Loucy (cell line): ENCODE data around the gene E4F1.

ENCODE experiments used
- H2AFZ ChIP-seq: fragments of 200-600 bp; sonication (generic); 2 replicates; pipeline ENCODE4 v1.6.0; 2016; ENCODE audit warnings: antibody characterized with exemption, mild to moderate bottlenecking, low read length, moderate library complexity
- H3F3A ChIP-seq: fragments of 200-600 bp; 2 replicates; pipeline ENCODE4 v1.6.0; 2016; ENCODE audit warnings: antibody characterized with exemption, low read depth, mild to moderate bottlenecking
- H3K27me3 ChIP-seq: fragments of 200-600 bp; sonication (generic); 2 replicates; pipeline ENCODE4 v1.6.1; 2014; ENCODE audit warnings: low read length, mild to moderate bottlenecking; ENCODE audit not compliant: insufficient read depth, poor library complexity, severe bottlenecking
- H3K36me3 ChIP-seq: fragments of 200-600 bp; sonication (generic); 2 replicates; pipeline ENCODE4 v1.6.1; 2016; ENCODE audit warnings: low read length; ENCODE audit not compliant: insufficient read depth
- H3K4me1 ChIP-seq: fragments of 200-600 bp; sonication (generic); 2 replicates; pipeline ENCODE4 v1.5.1; 2014; ENCODE audit warnings: low read length, mild to moderate bottlenecking; ENCODE audit not compliant: insufficient read depth, poor library complexity, severe bottlenecking
- H3K4me2 ChIP-seq: fragments of 200-600 bp; sonication (generic); 2 replicates; pipeline ENCODE4 v1.6.0; 2014; ENCODE audit warnings: antibody characterized with exemption, low read length, low read depth, mild to moderate bottlenecking; ENCODE audit not compliant: poor library complexity, severe bottlenecking
- H3K4me3 ChIP-seq: fragments of 200-600 bp; sonication (generic); 2 replicates; pipeline ENCODE4 v1.5.1; 2014; ENCODE audit warnings: low read length, mild to moderate bottlenecking, mixed read lengths; ENCODE audit not compliant: poor library complexity, severe bottlenecking
- H3K79me2 ChIP-seq: fragments of 200-600 bp; sonication (generic); 2 replicates; pipeline ENCODE4 v1.6.1; 2014; ENCODE audit warnings: low read length; ENCODE audit not compliant: insufficient read depth
- H3K9ac ChIP-seq: fragments of 200-600 bp; sonication (generic); 2 replicates; pipeline ENCODE4 v1.6.0; 2014; ENCODE audit warnings: mild to moderate bottlenecking, low read depth, low read length, moderate library complexity; ENCODE audit not compliant: poor library complexity, severe bottlenecking
- H3K9me2 ChIP-seq: fragments of 200-600 bp; sonication (generic); replicated peaks from 2 replicates; pipeline ENCODE4 v1.6.1; 2016; ENCODE audit warnings: low read depth, low read length, mixed read lengths
- H3K9me3 ChIP-seq: fragments of 200-600 bp; sonication (generic); 2 replicates; pipeline ENCODE4 v1.6.1; 2014; ENCODE audit warnings: mild to moderate bottlenecking, antibody characterized with exemption, low read length, low read depth; ENCODE audit not compliant: insufficient read depth
- H4K20me1 ChIP-seq: fragments of 200-600 bp; sonication (generic); 2 replicates; pipeline ENCODE4 v1.6.0; 2014; ENCODE audit warnings: antibody characterized with exemption, low read length, mild to moderate bottlenecking; ENCODE audit not compliant: insufficient read depth, poor library complexity, severe bottlenecking
- EZH2phosphoT487 ChIP-seq: fragments of 200-600 bp; IDR thresholded peaks from 2 replicates; pipeline ENCODE4 v1.6.1; 2018; ENCODE audit warnings: antibody characterized with exemption, mild to moderate bottlenecking, moderate library complexity, borderline replicate concordance
- TF ChIP-seq, protein P1 (sequence below): fragments of 200-600 bp; sonication (generic); conservative IDR thresholded peaks from 2 replicates; pipeline ENCODE4 v1.5.1; 2014; ENCODE audit warnings: mild to moderate bottlenecking, antibody characterized with exemption, low read length

The E4F1 gene

DNA sequence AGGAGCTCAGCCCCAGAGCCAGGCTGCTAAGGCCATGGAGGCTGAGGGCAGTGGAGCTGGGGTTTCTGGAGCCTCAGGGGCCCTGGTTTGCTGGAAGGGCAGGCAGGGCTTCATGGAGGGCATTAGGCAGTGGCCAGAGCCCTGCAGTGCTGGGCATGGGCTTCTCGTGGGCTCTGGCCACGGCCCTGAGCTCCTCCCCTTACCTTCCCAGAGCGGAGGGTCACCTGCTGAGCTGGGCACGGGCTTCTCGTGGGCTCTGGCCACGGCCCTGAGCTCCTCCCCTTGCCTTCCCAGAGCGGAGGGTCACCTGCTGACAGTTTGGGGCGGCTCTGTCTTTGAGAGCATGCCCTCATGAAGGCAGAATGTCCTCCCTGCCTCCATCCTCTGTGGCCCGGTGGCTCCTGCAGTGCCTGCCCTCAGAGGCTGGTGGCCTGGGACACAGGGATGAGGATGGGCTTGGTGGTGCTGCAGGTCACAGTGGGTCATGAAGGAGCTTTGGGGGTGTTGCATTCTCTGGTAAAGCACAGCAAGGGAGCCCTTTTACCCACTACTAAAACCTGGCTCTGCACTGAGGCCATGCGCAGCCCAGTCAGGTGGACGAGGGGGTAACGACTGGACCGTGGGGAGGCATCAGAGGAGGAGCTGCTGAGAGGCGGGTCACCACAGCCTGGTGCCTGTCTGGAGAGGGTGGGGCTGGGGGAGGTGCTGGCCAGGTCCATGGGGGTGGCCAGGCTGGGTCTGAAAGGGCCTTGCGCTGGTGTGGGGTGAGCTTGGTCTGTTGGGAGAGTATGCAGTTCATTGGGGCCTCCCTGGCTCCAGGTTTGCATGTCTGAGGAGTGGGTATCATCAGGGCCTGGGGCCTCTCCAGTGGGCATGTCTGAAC, 47.4 kb downstream of the E4F1 start:
- TF ChIP-seq, protein P1, sequence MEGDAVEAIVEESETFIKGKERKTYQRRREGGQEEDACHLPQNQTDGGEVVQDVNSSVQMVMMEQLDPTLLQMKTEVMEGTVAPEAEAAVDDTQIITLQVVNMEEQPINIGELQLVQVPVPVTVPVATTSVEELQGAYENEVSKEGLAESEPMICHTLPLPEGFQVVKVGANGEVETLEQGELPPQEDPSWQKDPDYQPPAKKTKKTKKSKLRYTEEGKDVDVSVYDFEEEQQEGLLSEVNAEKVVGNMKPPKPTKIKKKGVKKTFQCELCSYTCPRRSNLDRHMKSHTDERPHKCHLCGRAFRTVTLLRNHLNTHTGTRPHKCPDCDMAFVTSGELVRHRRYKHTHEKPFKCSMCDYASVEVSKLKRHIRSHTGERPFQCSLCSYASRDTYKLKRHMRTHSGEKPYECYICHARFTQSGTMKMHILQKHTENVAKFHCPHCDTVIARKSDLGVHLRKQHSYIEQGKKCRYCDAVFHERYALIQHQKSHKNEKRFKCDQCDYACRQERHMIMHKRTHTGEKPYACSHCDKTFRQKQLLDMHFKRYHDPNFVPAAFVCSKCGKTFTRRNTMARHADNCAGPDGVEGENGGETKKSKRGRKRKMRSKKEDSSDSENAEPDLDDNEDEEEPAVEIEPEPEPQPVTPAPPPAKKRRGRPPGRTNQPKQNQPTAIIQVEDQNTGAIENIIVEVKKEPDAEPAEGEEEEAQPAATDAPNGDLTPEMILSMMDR, result no peak
- TF ChIP-seq EZH2phosphoT487, result no peak

DNA sequence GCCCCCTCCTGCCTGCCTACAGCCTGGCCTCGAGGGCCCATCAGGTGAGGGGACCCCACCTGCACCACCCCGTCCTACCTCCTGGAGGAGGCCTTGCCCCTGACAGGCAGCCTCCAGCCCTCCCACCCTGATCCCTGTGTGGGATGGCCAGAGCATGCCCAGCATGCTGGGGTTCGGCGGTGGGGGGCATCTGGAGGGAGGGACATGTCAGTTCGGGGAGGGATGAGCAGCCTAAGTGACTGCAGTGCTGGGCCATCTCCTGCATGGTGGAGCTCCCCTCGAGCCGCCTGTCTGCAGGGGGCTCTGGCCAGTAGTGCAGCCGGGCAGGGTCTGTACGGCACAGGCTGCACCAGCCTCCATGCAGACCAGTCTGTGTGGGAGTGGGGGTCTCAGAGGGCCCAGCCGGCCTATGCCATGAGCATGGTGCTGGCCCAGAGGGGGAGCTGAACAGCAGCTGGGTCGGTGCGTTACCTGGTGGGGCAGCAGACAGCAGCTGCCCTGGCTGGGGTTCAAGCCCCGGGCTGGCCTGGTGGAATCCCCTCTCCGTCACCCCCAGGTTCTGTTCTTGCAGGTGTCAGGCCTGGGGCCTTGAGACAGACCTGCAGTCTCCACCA, 48.6 kb downstream of the E4F1 start:
- Histone ChIP-seq H3K9me3 (no peaks in the 10 kb centered on the region), H2AFZ (no peak overlapping the region), H3K4me1 (peaks cover 5% of the 10 kb centered on the region), H3K79me2 (peaks cover 19% of the 10 kb centered on the region), H3K4me2 (no peak overlapping the region), H3K9ac (no peak overlapping the region), H3F3A (no peaks in the 10 kb centered on the region), H3K27me3 (peaks cover 4% of the 10 kb centered on the region), H3K36me3 (no peaks in the 10 kb centered on the region), H4K20me1 (peaks cover 2% of the 10 kb centered on the region), H3K4me3 (no peak overlapping the region), H3K9me2 (no peaks in the 10 kb centered on the region)
- TF ChIP-seq, protein P1, result no peak
- no peak for TF ChIP-seq EZH2phosphoT487

More for the DNA sequence above, 47.4 kb downstream of the E4F1 start:
- Histone ChIP-seq H2AFZ (no peak overlapping the region), H3K4me1 (peaks cover 6% of the 10 kb centered on the region), H3K4me3 (no peak overlapping the region), H3K4me2 (no peak overlapping the region), H3K36me3 (no peaks in the 10 kb centered on the region), H3K9me3 (no peaks in the 10 kb centered on the region), H3K9me2 (no peaks in the 10 kb centered on the region), H3K9ac (no peak overlapping the region), H4K20me1 (peaks cover 8% of the 10 kb centered on the region), H3K27me3 (peaks cover 4% of the 10 kb centered on the region), H3F3A (no peaks in the 10 kb centered on the region), H3K79me2 (peaks cover 30% of the 10 kb centered on the region)

DNA sequence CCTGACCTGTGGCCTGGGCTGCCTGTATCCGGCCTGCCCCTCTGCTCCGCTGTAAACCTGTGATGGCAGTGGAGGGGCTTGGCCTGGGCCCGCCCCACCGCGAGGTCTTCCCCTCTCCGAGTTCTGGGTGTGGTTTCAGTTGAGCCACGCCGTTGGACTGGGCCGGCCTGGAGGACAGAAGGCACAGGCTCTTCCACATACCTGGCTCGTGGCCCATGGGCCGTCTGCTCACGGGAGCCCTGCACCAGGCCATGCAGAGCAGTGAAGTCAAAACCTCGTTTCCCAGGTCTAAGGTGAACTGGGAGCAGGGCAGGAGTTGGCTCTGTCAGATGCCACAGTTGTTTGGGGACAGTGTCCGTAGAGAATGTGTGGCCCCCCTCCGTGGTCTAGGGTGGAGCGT, 50.1 kb downstream of the E4F1 start:
- no peak overlapping the region for H3K4me2 ChIP-seq
- H3K4me3 ChIP-seq, result no peak overlapping the region
- H3K4me1 ChIP-seq, result peaks cover 5% of the 10 kb centered on the region
- H3K79me2 ChIP-seq, result peaks cover 9% of the 10 kb centered on the region; the same call in 1 of the 2 replicates
- no peaks in the 10 kb centered on the region for H3K9me2 ChIP-seq
- H3K27me3 ChIP-seq, result no peaks in the 10 kb centered on the region
- no peaks in the 10 kb centered on the region for H3F3A ChIP-seq
- H3K36me3 ChIP-seq, result no peaks in the 10 kb centered on the region
- no peak overlapping the region for H2AFZ ChIP-seq
- peaks cover 2% of the 10 kb centered on the region for H4K20me1 ChIP-seq
- TF ChIP-seq, protein P1, result no peak
- TF ChIP-seq EZH2phosphoT487, result no peak
- no peaks in the 10 kb centered on the region for H3K9me3 ChIP-seq
- H3K9ac ChIP-seq, result no peak overlapping the region
